DND-41 (cell line): ENCODE results near the gene OTOS.
A peak's percentile ranks its signal among the peaks of the same experiment; 100 is the strongest.

Source experiments
- ATAC-seq: fragments of 200-7000 bp; cut with Tn5 transposase; 3 replicates; pipeline ENCODE4 v1.9.1; 2021; ENCODE audit warnings: low read depth; ENCODE audit not compliant: insufficient read depth
- DNase-seq: peaks from one replicate; pipeline ENCODE4 v3.0.0-alpha.2; 2020
- H2AFZ ChIP-seq: 2 replicates; pipeline ENCODE4 v1.6.0; 2012; ENCODE audit warnings: low read depth, low read length
- H3K27ac ChIP-seq: 2 replicates; pipeline ENCODE4 v1.5.1; 2012; ENCODE audit warnings: low read length, inconsistent platforms
- H3K27me3 ChIP-seq: fragments of 200-600 bp; sonication (generic); 2 replicates; pipeline ENCODE4 v1.6.0; 2012; ENCODE audit warnings: low read length, mild to moderate bottlenecking, inconsistent platforms; ENCODE audit not compliant: insufficient read depth, poor library complexity
- H3K36me3 ChIP-seq: 2 replicates; pipeline ENCODE4 v1.5.1; 2012; ENCODE audit warnings: low read length, inconsistent platforms; ENCODE audit not compliant: insufficient read depth
- H3K4me1 ChIP-seq: 2 replicates; pipeline ENCODE4 v1.5.1; 2012; ENCODE audit warnings: mild to moderate bottlenecking, low read length; ENCODE audit not compliant: insufficient read depth
- H3K4me2 ChIP-seq: 2 replicates; pipeline ENCODE4 v1.6.0; 2012; ENCODE audit warnings: mild to moderate bottlenecking, moderate library complexity, low read length, inconsistent platforms; ENCODE audit not compliant: insufficient read depth
- H3K4me3 ChIP-seq, 2 experiments: fragments of 200-600 bp in 1 of 2; shearing (Covaris generic) in 1 of 2; 2 replicates each; pipeline ENCODE4 v1.5.1; 2012 to 2016; ENCODE audit warnings: inconsistent platforms in 2 of 2, low read length in 2 of 2, mild to moderate bottlenecking in 2 of 2, low read depth in 1 of 2, moderate library complexity in 1 of 2
- H3K79me2 ChIP-seq: 2 replicates; pipeline ENCODE4 v1.6.0; 2012; ENCODE audit warnings: low read length, inconsistent platforms; ENCODE audit not compliant: insufficient read depth
- H3K9ac ChIP-seq: 2 replicates; pipeline ENCODE4 v1.6.0; 2012; ENCODE audit warnings: low read depth, mild to moderate bottlenecking, inconsistent platforms, low read length, moderate library complexity
- H3K9me3 ChIP-seq: 2 replicates; pipeline ENCODE4 v1.5.1; 2012; ENCODE audit warnings: low read length, moderate library complexity, mild to moderate bottlenecking, inconsistent platforms; ENCODE audit not compliant: insufficient read depth, severe bottlenecking
- H4K20me1 ChIP-seq: 2 replicates; pipeline ENCODE4 v1.6.0; 2012; ENCODE audit warnings: low read length; ENCODE audit not compliant: insufficient read depth
- EZH2 ChIP-seq: IDR thresholded peaks from 3 replicates; pipeline ENCODE4 v1.6.1; 2012; ENCODE audit warnings: borderline replicate concordance, low read depth, mild to moderate bottlenecking, moderate library complexity, low read length, inconsistent platforms; ENCODE audit not compliant: severe bottlenecking
- TF ChIP-seq, protein P1 (sequence below): IDR thresholded peaks from 2 replicates; pipeline ENCODE4 v1.5.1; 2012; ENCODE audit warnings: borderline replicate concordance, low read length, moderate library complexity, mild to moderate bottlenecking; ENCODE audit not compliant: poor library complexity, severe bottlenecking; ENCODE audit errors: extremely low read depth

Gene OTOS

DNA sequence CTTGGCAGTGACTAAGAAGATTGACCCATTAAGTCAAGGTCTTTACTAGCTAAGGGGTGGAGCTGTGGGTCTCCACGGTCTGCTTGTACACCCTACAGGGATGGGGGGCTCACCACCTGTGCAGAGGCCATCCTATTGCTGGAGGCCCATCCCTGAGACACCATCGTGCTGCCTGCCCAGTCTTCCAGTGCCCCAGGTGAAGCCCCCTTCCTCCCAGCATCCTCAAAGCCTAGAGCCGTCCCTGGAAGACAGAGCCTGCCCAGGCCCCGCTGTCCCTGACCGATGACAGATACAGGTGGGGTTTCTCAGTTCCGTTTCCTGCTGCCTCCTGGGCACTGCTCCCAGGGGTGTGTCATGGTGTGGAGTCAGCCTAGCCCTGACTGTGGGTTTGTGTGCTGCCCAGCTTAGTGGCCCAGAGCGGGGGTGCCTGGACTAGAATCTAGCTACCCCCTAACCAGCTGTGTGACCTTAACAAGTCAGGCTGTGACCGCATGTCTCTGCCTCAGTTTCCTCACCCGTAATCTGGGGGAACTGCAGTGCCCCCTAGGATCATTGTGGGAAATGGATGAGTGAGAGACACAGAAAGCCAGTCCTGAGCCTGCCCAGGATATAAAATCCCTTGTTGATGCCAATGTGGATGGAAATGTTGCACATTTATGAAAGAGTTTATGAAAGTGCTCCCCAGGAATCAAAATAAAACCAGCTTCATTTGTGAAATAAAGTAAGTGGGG lies 2.0 kb downstream of the OTOS start:
- peaks cover 32% of the 10 kb centered on the region for H3K79me2 ChIP-seq
- TF ChIP-seq, protein P1, sequence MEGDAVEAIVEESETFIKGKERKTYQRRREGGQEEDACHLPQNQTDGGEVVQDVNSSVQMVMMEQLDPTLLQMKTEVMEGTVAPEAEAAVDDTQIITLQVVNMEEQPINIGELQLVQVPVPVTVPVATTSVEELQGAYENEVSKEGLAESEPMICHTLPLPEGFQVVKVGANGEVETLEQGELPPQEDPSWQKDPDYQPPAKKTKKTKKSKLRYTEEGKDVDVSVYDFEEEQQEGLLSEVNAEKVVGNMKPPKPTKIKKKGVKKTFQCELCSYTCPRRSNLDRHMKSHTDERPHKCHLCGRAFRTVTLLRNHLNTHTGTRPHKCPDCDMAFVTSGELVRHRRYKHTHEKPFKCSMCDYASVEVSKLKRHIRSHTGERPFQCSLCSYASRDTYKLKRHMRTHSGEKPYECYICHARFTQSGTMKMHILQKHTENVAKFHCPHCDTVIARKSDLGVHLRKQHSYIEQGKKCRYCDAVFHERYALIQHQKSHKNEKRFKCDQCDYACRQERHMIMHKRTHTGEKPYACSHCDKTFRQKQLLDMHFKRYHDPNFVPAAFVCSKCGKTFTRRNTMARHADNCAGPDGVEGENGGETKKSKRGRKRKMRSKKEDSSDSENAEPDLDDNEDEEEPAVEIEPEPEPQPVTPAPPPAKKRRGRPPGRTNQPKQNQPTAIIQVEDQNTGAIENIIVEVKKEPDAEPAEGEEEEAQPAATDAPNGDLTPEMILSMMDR, result peak; percentile 6
- no peak for TF ChIP-seq EZH2
- no peak overlapping the region for H2AFZ ChIP-seq
- peaks cover 28% of the 10 kb centered on the region for H3K4me1 ChIP-seq
- DNase-seq (no peak), ATAC-seq (no peak)
- H3K27ac ChIP-seq, result no peak overlapping the region
- no peak overlapping the region for H3K4me3 ChIP-seq
- H3K4me2 ChIP-seq, result no peak overlapping the region
- peaks cover 4% of the 10 kb centered on the region for H3K27me3 ChIP-seq
- H3K9me3 ChIP-seq, result no peaks in the 10 kb centered on the region
- peaks cover 8% of the 10 kb centered on the region for H3K36me3 ChIP-seq
- H3K9ac ChIP-seq, result no peak overlapping the region
- peaks cover 19% of the 10 kb centered on the region for H4K20me1 ChIP-seq

DNA sequence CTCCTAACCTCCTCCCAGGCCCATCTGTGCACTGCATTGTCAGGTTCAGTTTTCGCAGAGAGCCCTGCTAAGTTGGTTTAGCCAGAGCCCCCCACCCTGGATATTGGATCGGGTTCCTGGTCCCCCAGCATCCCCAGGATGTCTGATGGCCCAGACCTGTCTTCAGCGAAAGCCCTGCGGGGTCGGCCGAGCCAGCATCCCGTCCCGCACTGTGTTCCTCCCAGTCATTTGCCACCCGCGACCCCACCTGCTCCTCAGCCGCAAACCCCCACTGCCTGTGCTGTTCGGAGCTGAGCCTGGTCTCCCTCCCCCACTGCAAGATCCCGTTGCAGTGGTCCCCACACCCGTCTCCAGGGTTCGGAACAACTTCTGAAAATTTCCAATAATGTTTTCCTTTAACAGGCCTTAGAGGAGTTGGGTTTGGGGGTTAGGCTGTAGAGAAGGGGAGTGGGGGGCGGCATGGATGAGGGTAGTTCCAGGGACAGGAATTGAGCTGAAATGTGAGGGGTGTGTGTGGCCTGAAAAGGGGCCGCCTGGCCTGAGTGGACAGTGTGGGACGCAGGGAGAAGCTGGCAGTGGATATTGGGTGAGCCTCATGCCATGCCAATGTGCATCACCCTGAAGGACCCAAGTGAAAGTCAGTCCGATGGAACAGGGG lies 2.7 kb downstream of the OTOS start:
- peaks cover 35% of the 10 kb centered on the region for H3K79me2 ChIP-seq
- H3K4me2 ChIP-seq, result no peak overlapping the region
- peaks cover 15% of the 10 kb centered on the region for H3K36me3 ChIP-seq
- no peaks in the 10 kb centered on the region for H3K9me3 ChIP-seq
- H3K9ac ChIP-seq, result no peak overlapping the region
- no peak overlapping the region for H2AFZ ChIP-seq
- DNase-seq (peak; percentile 3), ATAC-seq (no peak)
- no peak overlapping the region for H3K27ac ChIP-seq
- H3K4me1 ChIP-seq, result peaks cover 26% of the 10 kb centered on the region
- peaks cover 4% of the 10 kb centered on the region for H3K27me3 ChIP-seq
- H3K4me3 ChIP-seq, result no peak overlapping the region
- TF ChIP-seq, protein P1, result no peak
- TF ChIP-seq EZH2, result no peak
- H4K20me1 ChIP-seq, result peaks cover 15% of the 10 kb centered on the region

DNA sequence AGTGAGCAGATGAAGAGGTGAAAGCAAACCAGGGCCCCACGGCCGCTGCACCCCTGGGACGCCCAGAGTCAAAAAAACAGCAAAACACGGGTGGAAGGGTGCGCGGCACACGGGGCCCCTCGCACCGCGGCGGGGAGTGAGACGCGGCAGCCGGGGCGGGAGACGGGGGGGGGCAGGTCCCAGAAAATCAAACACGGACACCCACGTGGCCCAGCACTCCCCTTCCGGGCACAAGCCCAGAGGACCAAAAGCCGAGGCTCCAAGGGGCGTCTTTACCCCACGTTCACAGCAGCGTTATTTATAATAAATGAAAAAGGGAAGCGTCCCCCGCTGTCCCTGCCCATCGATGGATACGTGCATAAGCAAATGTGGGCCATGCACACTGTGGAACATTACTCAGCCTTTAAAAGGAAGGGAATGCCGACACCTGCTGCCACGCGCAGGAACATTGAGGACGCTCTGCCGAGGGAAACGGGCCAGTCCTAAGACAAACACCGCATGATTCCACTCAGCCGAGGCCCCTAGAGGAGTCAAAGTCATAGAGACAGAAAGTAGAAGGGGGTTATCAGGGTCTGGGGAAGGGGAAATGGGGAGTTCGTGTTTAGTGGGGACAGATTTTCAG lies 3.7 kb downstream of the OTOS start:
- peaks cover 15% of the 10 kb centered on the region for H4K20me1 ChIP-seq
- peaks cover 26% of the 10 kb centered on the region for H3K4me1 ChIP-seq
- H3K4me2 ChIP-seq, result peak overlapping the region; percentile 99
- H3K9ac ChIP-seq, result peak overlapping the region; percentile 92
- H3K27me3 ChIP-seq, result peaks cover 4% of the 10 kb centered on the region
- H3K79me2 ChIP-seq, result peaks cover 35% of the 10 kb centered on the region
- ATAC-seq (peak; percentile 10), DNase-seq (peak; percentile 14)
- no peaks in the 10 kb centered on the region for H3K9me3 ChIP-seq
- H3K4me3 ChIP-seq, result peak overlapping the region; percentile 91 to 93
- peaks cover 25% of the 10 kb centered on the region for H3K36me3 ChIP-seq
- peak overlapping the region; percentile 100 for H2AFZ ChIP-seq
- TF ChIP-seq EZH2, result no peak
- TF ChIP-seq, protein P1, result peak; percentile 6
- peak overlapping the region; percentile 78 for H3K27ac ChIP-seq
